ENCODE measurements around the gene LMNA.

LMNA gene

DNA sequence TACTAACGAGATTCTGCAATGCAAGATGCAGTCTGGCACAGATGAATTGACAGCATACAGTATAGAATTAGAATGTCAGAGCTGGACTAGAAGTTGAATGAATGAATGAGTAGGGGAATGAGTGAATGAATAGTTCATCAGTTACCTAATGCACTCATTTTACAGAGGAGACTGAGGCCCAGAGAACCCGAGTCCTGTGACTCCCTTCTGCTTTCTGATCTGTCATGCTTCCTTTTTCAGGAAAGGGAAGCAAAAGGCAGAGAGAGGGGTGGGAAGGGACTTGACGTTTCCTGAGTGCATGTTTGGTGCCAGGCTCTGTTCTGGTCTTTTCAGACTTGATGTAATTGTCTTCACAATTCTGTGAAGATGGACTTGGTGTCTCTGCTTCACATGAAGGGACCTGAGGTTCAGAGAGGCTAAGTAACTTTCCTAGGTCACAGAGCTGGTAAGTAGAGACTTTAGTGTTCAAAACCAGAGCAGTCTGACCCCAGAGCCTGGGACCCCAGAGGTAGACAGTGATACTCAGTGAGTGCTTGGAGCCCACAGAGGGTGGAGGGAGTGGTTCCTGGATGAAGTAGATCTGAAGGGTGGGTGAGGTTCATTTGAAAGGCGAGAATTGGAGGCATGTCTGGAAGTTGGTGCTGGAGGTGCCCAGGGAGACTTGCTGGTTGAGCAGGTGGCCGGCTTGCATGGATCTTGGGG lies 24.2 kb upstream of the LMNA start:
- Mint-ChIP-seq H3K27me3 (peaks cover 61% of the 10 kb centered on the region), H3K9me3 (no peaks in the 10 kb centered on the region), H3K36me3 (ENCODE audit: low read depth) (peaks cover 78% of the 10 kb centered on the region), H3K4me1 (ENCODE audit: low read depth) (peaks cover 53% of the 10 kb centered on the region), H3K27ac (peak overlapping the region; percentile 78), H3K4me3 (peak overlapping the region; percentile 48)
- intact Hi-C loops (cut with micrococcal nuclease): loop anchor here (1.0 to 5.0 kb wide), 3 partner anchors 35 to 137 kb away; partner anchors contain the start of gene LAMTOR2

DNA sequence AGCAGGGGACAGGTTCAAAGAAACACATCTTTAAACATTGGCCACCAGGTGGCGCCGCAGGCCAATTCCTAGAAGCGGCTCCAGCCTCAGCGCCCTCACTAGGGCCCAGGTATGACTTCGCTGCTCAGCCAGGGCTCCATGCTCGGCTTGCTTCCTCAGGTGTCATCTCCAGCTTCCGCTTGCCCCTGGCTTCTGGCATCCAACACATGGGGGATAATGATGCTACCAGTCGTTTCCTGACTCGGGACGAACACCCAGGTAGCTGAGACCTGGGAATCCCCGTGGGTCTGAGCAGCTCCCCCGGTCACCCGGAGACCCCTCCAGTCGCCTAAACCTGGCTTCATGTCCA lies 23.7 kb upstream of the LMNA start:
- Mint-ChIP-seq H3K4me1 (ENCODE audit: low read depth) (peaks cover 55% of the 10 kb centered on the region), H3K27ac (peak overlapping the region; percentile 78), H3K36me3 (ENCODE audit: low read depth) (peaks cover 78% of the 10 kb centered on the region), H3K27me3 (peaks cover 61% of the 10 kb centered on the region), H3K4me3 (peak overlapping the region; percentile 48), H3K9me3 (no peaks in the 10 kb centered on the region)
- intact Hi-C loops (cut with micrococcal nuclease): loop anchor here (1.0 to 5.0 kb wide), 3 partner anchors 36 to 136 kb away; partner anchors contain the start of gene LAMTOR2

DNA sequence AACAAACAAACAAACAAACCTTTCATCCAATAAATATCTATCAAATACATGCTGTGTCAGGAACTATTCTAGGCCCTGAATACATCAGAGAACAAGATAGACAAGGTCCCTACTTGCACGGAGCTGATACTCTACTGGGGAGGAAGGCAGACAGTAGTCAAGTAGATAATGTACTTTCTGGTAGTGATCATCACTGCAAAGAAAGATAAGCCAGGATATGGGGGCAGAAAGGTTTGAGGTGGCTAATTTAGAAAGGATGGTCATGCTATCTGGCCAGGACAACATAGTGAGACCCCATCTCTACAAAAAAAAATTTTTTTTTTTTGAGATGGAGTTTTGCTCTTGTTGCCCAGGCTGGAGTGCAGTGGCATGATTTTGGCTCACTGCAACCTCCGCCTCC lies 22.9 kb upstream of the LMNA start:
- peaks cover 56% of the 10 kb centered on the region for H3K27me3 Mint-ChIP-seq
- peaks cover 57% of the 10 kb centered on the region for H3K4me1 Mint-ChIP-seq (ENCODE audit: low read depth)
- intact Hi-C loops (cut with micrococcal nuclease): loop anchor here (2.0 to 5.0 kb wide), 2 partner anchors 37 to 136 kb away; partner anchors contain the start of gene LAMTOR2
- H3K27ac Mint-ChIP-seq: no peak overlapping the region
- H3K36me3 Mint-ChIP-seq (ENCODE audit: low read depth): peaks cover 78% of the 10 kb centered on the region
- H3K4me3 Mint-ChIP-seq: no peak overlapping the region
- H3K9me3 Mint-ChIP-seq: no peaks in the 10 kb centered on the region

DNA sequence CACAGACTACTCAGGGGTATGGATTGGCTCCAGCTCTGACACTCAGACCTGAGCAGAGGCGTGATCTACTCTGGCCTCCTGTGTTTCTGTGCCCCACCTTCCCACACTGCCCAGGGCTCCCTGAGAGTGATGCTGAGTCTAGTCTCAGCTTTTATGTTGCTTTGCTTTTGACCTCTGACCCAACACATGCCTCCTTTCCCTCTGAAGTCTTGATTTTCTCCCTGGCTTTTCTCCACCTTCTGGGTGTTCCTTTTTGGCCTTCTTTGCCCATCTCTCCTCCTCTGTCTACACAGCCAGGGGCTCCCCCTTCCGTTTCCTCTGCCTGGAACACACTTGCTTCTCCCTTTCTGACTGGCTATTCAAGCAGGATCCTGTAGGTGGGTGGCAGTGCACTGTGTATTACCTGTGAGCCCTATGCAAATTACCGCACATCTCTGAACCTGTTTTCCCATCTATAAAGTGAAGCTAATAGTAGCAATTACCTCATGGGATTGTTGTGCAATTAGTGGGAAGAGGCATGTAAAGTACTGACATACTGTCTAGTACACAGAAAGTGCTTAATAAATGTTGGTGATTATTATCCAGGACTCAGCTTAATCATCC lies 18.5 kb upstream of the LMNA start:
- Mint-ChIP-seq H3K27ac (no peak overlapping the region), H3K36me3 (ENCODE audit: low read depth) (peaks cover 87% of the 10 kb centered on the region), H3K4me1 (ENCODE audit: low read depth) (peaks cover 58% of the 10 kb centered on the region), H3K4me3 (no peak overlapping the region), H3K27me3 (peaks cover 72% of the 10 kb centered on the region), H3K9me3 (no peaks in the 10 kb centered on the region)
- intact Hi-C loops (cut with micrococcal nuclease): loop anchor here (1.0 kb wide), 1 partner anchor 34 kb away; no protein-coding TSS in a partner anchor

DNA sequence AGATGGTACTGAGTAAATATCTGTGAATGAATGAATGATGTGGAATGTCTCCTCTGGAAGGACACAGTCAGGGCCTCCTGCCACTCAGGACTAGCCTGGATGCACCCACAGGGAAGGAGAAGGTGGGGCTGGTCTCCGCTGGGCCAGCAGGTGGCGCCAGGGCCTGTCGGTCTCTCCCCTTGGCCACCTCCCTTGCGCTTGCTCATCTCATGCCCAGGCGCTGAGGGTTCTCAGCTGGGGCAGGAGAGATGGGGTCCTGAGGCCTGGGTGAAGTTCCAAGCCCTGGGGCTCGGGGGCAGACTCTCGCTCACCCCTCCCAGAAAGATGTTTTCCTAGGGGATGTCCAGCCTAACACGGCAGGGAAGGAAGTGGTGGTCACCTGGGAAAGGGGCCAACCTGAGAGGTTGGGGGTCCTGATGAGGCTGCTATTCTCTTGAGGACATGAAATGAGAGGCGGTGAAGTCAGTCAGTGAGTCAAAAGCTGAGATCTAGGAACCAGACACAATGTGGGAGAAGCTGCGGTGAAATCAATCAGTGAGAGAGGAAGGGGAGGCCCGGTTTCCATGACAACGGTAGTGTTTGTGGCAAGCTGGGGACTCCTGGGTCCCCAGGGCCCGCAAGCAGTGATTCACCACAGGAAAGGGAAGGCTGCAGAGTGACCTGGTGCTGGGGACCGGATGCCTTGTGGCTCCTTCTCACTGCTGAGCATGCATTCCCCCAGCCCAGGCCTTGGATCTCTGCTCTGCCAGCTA lies 17.7 kb upstream of the LMNA start:
- intact Hi-C loops (cut with micrococcal nuclease): loop anchor here (1.0 kb wide), 1 partner anchor 33 kb away; no protein-coding TSS in a partner anchor
- peaks cover 85% of the 10 kb centered on the region for H3K36me3 Mint-ChIP-seq (ENCODE audit: low read depth)
- peaks cover 75% of the 10 kb centered on the region for H3K27me3 Mint-ChIP-seq
- H3K4me1 Mint-ChIP-seq (ENCODE audit: low read depth): peaks cover 62% of the 10 kb centered on the region
- H3K9me3 Mint-ChIP-seq: no peaks in the 10 kb centered on the region
- H3K4me3 Mint-ChIP-seq: peak overlapping the region; percentile 51
- H3K27ac Mint-ChIP-seq: peak overlapping the region; percentile 86

DNA sequence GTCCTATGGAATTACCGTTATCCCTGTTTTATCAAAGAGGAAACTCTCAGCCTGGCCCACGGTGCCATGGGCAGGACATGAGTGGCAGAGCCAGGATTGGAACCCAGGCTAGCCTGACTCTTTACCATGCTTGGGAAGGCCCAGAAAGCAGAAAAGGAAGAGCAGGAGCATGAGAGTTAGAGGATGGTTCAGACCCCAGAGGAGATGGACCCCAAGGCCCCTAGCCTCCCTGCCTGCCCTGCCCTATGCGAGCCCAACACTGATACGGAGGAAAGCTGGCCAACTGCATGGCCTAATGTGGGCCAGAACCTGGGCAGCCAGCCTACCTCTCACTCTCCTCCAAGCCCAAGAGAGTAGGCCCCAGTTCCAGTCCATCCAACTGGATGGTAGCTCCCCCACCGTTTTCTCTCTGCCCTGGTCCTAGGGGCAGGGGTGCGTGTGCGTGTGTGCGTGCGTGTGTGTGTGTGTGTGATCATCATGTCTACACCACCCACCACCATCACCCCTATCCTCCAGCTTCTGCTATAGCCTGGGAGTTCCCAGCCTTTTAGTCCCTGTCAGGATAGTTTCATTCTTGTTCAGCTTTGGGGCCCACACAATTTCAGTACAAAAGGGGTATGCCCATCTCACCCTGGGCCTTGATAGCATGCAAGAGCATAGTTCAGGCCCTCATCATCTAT lies 16.9 kb upstream of the LMNA start:
- H3K27ac Mint-ChIP-seq: peak overlapping the region; percentile 86
- H3K4me1 Mint-ChIP-seq (ENCODE audit: low read depth): peaks cover 70% of the 10 kb centered on the region
- intact Hi-C loops (cut with micrococcal nuclease): no loop called here
- H3K27me3 Mint-ChIP-seq: peaks cover 70% of the 10 kb centered on the region
- peaks cover 79% of the 10 kb centered on the region for H3K36me3 Mint-ChIP-seq (ENCODE audit: low read depth)
- H3K4me3 Mint-ChIP-seq: no peak overlapping the region
- H3K9me3 Mint-ChIP-seq: no peaks in the 10 kb centered on the region

DNA sequence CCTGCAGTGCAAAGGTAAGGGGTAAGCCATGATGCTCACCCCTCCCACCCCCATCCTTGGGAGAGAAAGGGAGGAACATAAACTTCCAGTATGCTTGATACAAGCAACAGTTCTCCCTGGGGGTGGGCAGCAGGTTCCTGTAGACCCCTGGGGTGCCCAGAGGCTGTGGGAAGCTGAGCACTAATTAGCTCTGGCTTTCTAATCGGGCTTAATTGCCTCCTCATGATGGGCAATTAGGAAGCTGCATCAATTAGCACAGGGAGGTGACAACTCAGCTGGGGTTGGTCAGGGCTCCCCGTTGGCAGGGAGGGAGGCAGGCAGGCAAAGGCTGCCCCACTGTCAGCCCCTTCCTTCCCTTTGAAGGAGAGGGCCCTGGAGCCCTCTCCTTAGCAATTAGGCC lies 15.7 kb upstream of the LMNA start:
- no peaks in the 10 kb centered on the region for H3K9me3 Mint-ChIP-seq
- intact Hi-C loops (cut with micrococcal nuclease): no loop called here
- peaks cover 60% of the 10 kb centered on the region for H3K27me3 Mint-ChIP-seq
- H3K27ac Mint-ChIP-seq: no peak overlapping the region
- H3K36me3 Mint-ChIP-seq (ENCODE audit: low read depth): peaks cover 67% of the 10 kb centered on the region
- H3K4me1 Mint-ChIP-seq (ENCODE audit: low read depth): peaks cover 77% of the 10 kb centered on the region
- H3K4me3 Mint-ChIP-seq: no peak overlapping the region

DNA sequence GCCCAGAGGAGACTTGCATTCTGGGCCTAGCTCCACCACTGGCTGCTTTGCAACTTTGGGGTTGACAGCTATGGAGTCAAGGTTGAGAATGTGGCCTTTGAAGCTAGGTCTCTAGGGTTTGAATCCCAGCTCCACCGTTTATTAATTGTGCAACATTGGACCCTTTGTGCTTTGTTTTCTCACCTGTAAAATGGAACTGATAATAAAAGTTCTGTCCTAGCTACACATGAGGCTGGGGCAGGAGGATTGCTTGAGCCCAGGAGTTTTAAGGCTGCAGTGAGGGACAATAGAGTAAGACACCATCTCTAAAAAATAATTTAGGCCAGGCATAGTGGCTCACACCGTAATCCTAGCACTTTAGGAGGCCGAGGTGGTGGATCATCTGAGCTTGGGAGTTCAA lies 15.2 kb upstream of the LMNA start:
- no peaks in the 10 kb centered on the region for H3K9me3 Mint-ChIP-seq
- peaks cover 62% of the 10 kb centered on the region for H3K36me3 Mint-ChIP-seq (ENCODE audit: low read depth)
- H3K27me3 Mint-ChIP-seq: peaks cover 55% of the 10 kb centered on the region
- H3K4me1 Mint-ChIP-seq (ENCODE audit: low read depth): peaks cover 77% of the 10 kb centered on the region
- intact Hi-C loops (cut with micrococcal nuclease): no loop called here
- H3K27ac Mint-ChIP-seq: no peak overlapping the region
- no peak overlapping the region for H3K4me3 Mint-ChIP-seq

DNA sequence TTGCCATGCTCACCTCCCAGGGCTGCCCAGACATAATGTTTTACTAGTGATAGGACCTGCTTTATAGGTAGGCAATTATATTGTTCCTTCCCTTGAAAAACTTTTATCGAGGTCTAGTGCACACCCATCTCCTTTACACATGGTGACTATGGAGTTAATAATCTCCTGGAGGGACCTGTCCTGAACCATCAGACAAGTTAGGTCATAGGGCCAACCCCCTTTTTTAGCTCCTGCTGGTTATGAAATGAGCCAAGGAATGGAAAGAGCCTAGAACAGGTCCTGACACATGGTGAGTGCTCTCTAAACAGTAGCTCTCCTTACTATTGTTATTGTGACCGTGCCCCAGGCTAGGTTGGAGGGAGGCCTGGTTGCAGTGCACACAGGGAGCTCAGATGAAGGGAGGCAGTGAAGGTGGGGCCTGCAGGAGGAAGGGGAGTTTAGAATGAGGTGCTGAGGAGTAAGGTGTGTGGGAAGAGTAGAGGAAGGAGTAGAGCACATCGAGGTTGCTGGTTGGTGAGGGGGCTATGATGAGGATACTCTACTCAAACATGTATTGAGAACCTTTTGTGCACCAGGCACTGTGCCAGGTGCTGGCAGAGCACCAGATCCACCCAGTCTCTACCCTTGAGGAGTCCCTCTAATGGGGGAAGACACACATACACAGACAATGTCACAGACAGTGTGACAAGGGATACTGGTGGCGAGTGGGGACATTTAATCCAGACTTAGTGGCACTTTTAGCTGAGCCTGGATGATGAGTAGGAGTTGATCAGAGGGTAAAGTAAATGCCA lies 14.1 kb upstream of the LMNA start:
- Mint-ChIP-seq H3K27ac (peak overlapping the region; percentile 53), H3K36me3 (ENCODE audit: low read depth) (peaks cover 57% of the 10 kb centered on the region), H3K27me3 (peaks cover 49% of the 10 kb centered on the region), H3K4me1 (ENCODE audit: low read depth) (peaks cover 86% of the 10 kb centered on the region), H3K4me3 (no peak overlapping the region), H3K9me3 (no peaks in the 10 kb centered on the region)
- intact Hi-C loops (cut with micrococcal nuclease): no loop called here

DNA sequence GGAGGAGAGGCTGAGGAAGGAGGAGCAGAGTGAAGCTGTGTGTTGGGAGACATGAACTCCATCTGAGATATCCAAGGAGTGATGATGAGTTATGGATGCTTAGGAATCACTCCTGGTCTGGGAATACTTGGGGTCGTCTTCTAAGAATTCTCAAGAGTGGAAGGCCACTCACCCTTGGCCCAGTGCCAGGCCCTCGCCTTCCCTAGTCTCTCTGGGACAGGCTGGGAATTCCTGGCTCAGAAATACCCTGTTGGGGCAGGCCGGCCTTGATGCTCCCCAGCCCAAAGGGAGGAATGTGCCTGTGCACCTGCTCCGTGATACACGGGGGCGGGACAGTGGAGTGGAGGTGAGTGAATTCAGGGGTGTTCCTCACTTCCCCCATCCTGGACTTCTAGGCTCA lies 12.6 kb upstream of the LMNA start:
- peaks cover 42% of the 10 kb centered on the region for H3K36me3 Mint-ChIP-seq (ENCODE audit: low read depth)
- peak overlapping the region; percentile 95 for H3K27ac Mint-ChIP-seq
- peaks cover 42% of the 10 kb centered on the region for H3K27me3 Mint-ChIP-seq
- H3K9me3 Mint-ChIP-seq: no peaks in the 10 kb centered on the region
- H3K4me3 Mint-ChIP-seq: no peak overlapping the region
- intact Hi-C loops (cut with micrococcal nuclease): no loop called here
- H3K4me1 Mint-ChIP-seq (ENCODE audit: low read depth): peaks cover 86% of the 10 kb centered on the region

DNA sequence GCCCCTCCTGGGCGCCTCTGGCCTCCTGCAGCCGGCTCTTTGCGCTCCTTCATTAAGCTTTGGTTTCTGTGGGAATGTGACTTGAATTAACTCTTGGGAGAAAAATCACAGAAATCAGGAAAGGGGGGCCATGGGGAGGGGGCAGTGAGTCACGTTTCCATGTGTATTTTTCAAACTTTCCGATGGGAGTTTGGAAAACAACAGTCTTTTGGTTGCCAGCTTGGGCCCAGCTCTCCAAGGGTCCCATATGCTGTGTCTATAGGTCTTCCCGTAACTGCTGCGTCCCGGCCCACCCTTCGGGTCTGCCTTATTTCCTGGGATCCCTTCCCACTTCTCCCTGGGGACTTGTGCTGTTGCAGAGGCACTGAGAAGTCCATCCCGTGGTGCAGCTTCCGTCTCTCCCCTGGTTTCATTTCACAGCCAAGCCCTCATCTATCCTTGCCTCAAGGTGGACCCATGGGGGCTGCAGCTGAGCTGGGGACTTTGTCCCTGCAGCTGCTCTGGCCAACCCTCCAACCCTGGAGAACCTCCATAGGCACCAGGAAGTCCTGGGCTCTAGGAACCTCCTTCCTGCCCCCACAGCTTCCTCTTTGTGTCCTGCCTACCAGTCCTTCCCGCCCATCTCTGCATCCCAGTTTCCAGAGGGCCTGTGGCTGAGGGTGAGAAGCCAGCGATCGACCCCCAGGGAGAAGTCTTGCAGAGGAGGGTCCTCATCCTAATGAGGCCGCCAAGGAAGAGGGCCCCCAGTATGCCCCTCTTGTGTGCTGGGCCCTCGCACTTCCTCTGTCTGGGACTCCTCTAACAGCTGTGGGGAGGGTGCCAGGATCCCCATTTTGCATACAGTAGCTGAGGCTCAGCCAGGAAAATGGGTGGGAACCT lies 11.6 kb upstream of the LMNA start:
- H3K4me3 Mint-ChIP-seq: peak overlapping the region; percentile 24
- H3K9me3 Mint-ChIP-seq: no peaks in the 10 kb centered on the region
- H3K36me3 Mint-ChIP-seq (ENCODE audit: low read depth): peaks cover 33% of the 10 kb centered on the region
- peaks cover 46% of the 10 kb centered on the region for H3K27me3 Mint-ChIP-seq
- H3K27ac Mint-ChIP-seq: peak overlapping the region; percentile 95
- intact Hi-C loops (cut with micrococcal nuclease): no loop called here
- peaks cover 84% of the 10 kb centered on the region for H3K4me1 Mint-ChIP-seq (ENCODE audit: low read depth)

DNA sequence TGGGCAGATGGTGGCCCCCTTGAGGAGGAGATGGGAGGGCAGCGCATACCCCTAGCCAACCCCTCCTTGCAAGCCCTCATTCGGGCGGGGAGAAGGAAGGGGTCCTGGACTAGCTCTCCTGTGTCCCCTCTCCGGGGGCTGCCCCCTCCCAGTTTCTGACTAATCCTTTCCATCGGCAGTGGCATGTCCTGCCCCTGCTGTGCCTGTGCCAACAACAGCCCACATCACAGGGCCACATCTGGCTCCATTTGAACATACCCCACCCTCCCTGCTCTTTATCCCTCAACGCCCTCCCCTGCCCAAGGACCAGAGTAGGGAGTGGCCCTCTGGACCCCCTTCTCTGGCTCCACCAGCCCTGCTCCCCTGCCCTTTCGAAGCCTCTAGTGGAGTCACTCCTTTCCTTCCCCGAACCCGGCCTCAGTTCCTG lies 11.0 kb upstream of the LMNA start:
- H3K27ac Mint-ChIP-seq: peak overlapping the region; percentile 95
- peaks cover 46% of the 10 kb centered on the region for H3K27me3 Mint-ChIP-seq
- peaks cover 26% of the 10 kb centered on the region for H3K36me3 Mint-ChIP-seq (ENCODE audit: low read depth)
- H3K4me3 Mint-ChIP-seq: peak overlapping the region; percentile 50
- intact Hi-C loops (cut with micrococcal nuclease): no loop called here
- H3K4me1 Mint-ChIP-seq (ENCODE audit: low read depth): peaks cover 78% of the 10 kb centered on the region
- no peaks in the 10 kb centered on the region for H3K9me3 Mint-ChIP-seq
